NCI-H82 treated with DMSO at 0.1 percent for 48 hours (cell line): ENCODE measurements around the gene FN3KRP.

Experiments used
- DNase-seq: peaks from one replicate; lab custom pipeline; 2025; ENCODE audit not compliant: unreplicated experiment; lab: John Stamatoyannopoulos, UW

The FN3KRP gene

GRCh38 chr17:82687375-82687861 is 29.1 kb upstream of the FN3KRP start:
- DNase-seq = no peak

GRCh38 chr17:82687871-82688270 is 28.6 kb upstream of the FN3KRP start:
- DNase-seq = no peak

- DNase-seq = no peak
Observed at GRCh38 chr17:82689077-82689476, 27.4 kb upstream of the FN3KRP start.

GRCh38 chr17:82690786-82691489 is 25.6 kb upstream of the FN3KRP start:
- DNase-seq = no peak

GRCh38 chr17:82691714-82692113 is 24.8 kb upstream of the FN3KRP start:
- DNase-seq = no peak

- DNase-seq = no peak
Observed at GRCh38 chr17:82692268-82692667, 24.2 kb upstream of the FN3KRP start.

GRCh38 chr17:82693168-82693867 is 23.2 kb upstream of the FN3KRP start:
- DNase-seq = no peak

- no peak for DNase-seq
Observed at GRCh38 chr17:82694647-82695046, 21.9 kb upstream of the FN3KRP start.

GRCh38 chr17:82696259-82696658 is 20.2 kb upstream of the FN3KRP start:
- DNase-seq = no peak

- DNase-seq = no peak
Observed at GRCh38 chr17:82696916-82697807, 19.3 kb upstream of the FN3KRP start.

- no peak for DNase-seq
Observed at GRCh38 chr17:82697808-82698064, 18.8 kb upstream of the FN3KRP start.

GRCh38 chr17:82698065-82698973 is 18.2 kb upstream of the FN3KRP start, which contains the start of gene RAB40B:
Gene RAB40B, minus strand, starts transcription at chr17:82698698. Its CDS starts 102 bp downstream, at chr17:82698596.
- peak; percentile 97 for DNase-seq

GRCh38 chr17:82698974-82699442 is 17.5 kb upstream of the FN3KRP start:
- DNase-seq = no peak

- DNase-seq = no peak
Observed at GRCh38 chr17:82699551-82699950, 17.0 kb upstream of the FN3KRP start.

GRCh38 chr17:82702231-82702927 is 14.1 kb upstream of the FN3KRP start:
- no peak for DNase-seq

- DNase-seq = no peak
Observed at GRCh38 chr17:82703036-82703745, 13.3 kb upstream of the FN3KRP start.

- DNase-seq = no peak
Observed at GRCh38 chr17:82703935-82704865, 12.3 kb upstream of the FN3KRP start.

GRCh38 chr17:82704886-82705285 is 11.6 kb upstream of the FN3KRP start:
- no peak for DNase-seq
